Measurements from ENCODE around the gene IL17RB. TPM values are rescaled to one million over a fixed set of nuclear protein-coding genes. Genes with fewer than 3 reads are reported as not detected.

Gene IL17RB
- total and polyA plus RNA-seq, 2 of the 8 experiments (the other 6 are each of a cell fraction or from before 2014, with no cell fraction given), result 7.0 to 24.6 TPM

GRCh38 chr3:53802256-53802880 is 44.0 kb upstream of the IL17RB start (continued):
- TF ChIP-seq CHD7 (IDR thresholded peaks at IDR 0.05; ENCODE audit: insufficient replicate concordance, low read length) (no peak), GABPA (IDR thresholded peaks at IDR 0.05; ENCODE audit: borderline replicate concordance, insufficient read depth, low read length) (no peak), SIN3A (conservative IDR thresholded peaks at IDR 0.05 in 1 of 2, IDR thresholded peaks at IDR 0.05 in 1 of 2; ENCODE audit: low read depth in 1 of 2, low read length in 2 of 2) (no peak), CEBPB (IDR thresholded peaks at IDR 0.05; ENCODE audit: low read depth, low read length) (no peak), EP300 (IDR thresholded peaks at IDR 0.05; ENCODE audit: borderline replicate concordance in 1 of 2, low read depth in 2 of 2, low read length in 2 of 2) (no peak), SP2 (IDR thresholded peaks at IDR 0.05; ENCODE audit: low read length) (no peak), TCF12 (IDR thresholded peaks at IDR 0.05; ENCODE audit: low read depth, low read length) (no peak), CTBP2 (IDR thresholded peaks at IDR 0.05; ENCODE audit: borderline replicate concordance, insufficient read depth, insufficient read length, low read length) (no peak), BCL11A (IDR thresholded peaks at IDR 0.05; ENCODE audit: low read depth in 2 of 2, low read length in 2 of 2) (no peak), ASH2L (IDR thresholded peaks at IDR 0.05; ENCODE audit: low read length) (no peak)
